Tongue (tissue), 2 donors: ENCODE measurements around the gene MRPL36. TPM values are rescaled to one million over a fixed set of nuclear protein-coding genes. Genes with fewer than 3 reads are reported as not detected.

Source experiments
- DNase-seq: peaks from one replicate; pipeline ENCODE4 v3.0.0-alpha.2; 2015
- total RNA-seq: library from RNA; depleted of rRNA; stranded (reverse); fragments of >200 nt; gene quantifications from one replicate; pipeline ENCODE4 v1.2.3, GENCODE V29; 2014

MRPL36 gene
- total RNA-seq, 1 donor from 2014 or later: 28.7 TPM

- no peak for DNase-seq
These were observed 17.8 kb downstream of the MRPL36 start for GRCh38 chr5:1781726-1782384.

DNA sequence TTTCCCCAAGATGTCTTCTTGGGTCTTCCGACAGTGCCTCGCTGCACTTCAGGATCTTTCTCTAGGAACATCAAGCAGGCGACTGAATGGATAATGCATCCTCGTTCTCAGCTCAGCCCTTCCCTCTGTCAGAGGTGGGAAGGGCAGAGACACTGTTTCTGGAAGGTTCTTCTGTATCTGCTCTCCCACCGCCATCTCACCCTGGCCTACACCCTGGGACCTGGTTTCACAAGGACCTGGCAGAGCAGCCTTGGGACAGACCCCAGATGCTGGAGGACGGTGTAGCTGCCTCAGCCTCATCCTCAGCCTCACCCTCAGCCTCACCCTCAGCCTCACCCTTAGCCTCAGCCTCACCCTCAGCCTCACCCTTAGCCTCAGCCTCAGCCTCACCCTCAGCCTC, 18.5 kb downstream of the MRPL36 start:
- DNase-seq: no peak

DNA sequence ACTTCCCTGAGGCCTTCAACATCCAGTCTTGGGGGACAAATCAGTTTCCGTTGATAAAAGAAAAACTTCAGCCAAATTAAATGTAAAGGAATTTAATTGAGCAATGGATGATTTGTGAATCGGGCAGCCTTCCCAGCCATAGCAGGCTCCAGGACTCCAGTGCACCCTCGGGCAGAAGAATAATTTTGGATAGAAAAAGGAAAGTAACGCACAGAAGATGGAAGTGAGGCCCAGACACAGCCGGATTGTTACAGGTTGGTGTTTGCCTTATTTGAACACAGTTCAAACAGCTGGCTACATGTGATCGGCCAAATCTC, 19.1 kb downstream of the MRPL36 start:
- no peak for DNase-seq

DNA sequence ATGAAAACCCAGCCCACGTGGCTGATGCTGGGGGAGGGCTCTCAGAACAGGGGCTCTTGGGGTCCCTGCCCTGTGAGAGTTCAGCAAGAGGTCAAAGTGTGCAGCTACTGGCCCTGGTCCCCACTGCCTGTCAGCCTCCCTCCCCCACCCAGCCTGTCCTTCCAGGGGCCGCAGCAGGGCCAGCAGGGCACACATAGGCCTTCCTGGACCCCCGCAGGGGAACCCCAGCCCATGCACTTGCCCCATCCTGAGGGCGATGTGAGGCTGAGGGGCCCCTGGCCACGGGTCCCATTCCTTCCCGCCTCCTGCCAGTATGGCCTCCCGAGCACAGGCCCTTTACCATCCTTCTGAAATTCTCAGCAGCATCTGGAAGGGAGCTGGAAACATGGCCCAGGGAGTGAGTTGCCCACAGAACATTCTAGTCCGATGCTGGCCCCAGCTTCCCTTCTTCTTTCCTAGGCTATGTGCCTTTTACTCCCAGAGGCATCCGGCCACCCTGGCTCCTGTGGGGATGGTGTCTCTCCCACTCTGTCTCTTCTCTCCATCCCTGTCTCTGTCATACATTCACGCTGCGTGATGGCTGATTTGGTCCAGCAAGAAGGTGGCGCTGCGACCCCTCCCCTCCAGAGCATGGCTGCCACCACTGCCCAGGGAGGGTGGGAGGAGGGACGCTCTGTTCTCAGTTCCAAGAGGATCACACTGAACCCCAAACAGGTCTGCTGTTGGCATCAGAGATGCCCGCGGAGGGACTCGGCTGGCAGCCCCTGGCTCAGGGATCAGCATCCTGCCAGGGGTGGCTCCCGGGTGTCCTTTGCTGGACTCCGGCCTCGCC, 19.6 kb downstream of the MRPL36 start:
- DNase-seq: no peak

DNA sequence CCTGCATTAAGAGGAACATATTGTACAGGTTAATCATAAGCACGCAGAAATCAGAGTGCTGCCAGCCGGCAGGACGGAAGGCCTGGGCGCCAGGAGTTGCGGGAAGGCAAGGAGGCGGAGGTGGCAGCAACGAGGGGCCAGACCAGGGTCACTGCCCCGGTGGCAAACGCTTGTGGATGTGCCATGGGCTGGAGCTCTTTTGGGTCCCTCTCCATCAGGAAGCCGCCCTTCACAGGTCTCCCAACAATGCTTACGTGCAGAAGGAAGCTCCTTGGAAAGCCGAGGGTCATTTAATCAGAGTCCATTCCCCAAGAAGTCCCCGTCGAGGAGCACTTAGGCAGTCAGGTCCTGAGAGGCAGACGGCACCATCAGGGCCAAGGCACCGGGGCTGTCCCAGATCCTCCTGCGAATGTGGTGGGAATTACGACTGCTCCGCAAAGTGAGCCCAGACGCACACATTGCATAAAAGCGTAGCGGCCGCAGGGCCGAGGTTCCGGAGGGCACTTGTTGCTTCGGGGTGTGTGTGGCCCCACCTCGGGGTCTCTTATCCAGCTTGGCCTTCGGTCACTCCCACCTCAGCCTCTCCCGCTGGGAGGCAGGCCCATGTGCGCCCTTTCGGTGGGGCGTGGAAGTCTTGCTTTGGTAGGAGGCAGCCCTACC, 20.5 kb downstream of the MRPL36 start:
- DNase-seq: no peak

GRCh38 chr5:1778138-1779020, 21.3 kb downstream of the MRPL36 start:
- no peak for DNase-seq

- no peak for DNase-seq
These were observed 22.1 kb downstream of the MRPL36 start for GRCh38 chr5:1777281-1778137.

- DNase-seq: no peak
These were observed 22.8 kb downstream of the MRPL36 start for GRCh38 chr5:1776831-1777230.

DNA sequence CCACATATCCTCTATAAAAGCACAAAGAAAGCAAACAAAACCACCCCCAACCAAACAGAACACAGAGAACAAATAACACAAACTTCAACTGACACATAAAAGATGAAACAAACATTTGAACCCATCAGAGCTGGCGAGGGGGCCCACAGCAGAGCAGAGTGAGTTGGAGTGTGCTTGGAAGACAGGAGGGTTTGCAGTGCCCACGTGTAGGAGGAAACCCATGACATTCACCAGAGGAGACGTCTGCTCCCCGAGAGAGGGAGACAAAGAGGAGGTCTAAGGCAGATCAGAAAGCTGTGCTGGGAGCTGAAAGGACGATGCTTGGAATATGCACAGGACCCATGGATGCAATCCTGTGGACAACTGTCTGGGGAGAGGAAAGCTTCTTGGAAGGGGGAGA, 27.0 kb downstream of the MRPL36 start:
- no peak for DNase-seq

- DNase-seq: no peak
These were observed 28.2 kb downstream of the MRPL36 start for GRCh38 chr5:1771149-1772065.

- DNase-seq: no peak
These were observed 29.2 kb downstream of the MRPL36 start for GRCh38 chr5:1770443-1770802.

DNA sequence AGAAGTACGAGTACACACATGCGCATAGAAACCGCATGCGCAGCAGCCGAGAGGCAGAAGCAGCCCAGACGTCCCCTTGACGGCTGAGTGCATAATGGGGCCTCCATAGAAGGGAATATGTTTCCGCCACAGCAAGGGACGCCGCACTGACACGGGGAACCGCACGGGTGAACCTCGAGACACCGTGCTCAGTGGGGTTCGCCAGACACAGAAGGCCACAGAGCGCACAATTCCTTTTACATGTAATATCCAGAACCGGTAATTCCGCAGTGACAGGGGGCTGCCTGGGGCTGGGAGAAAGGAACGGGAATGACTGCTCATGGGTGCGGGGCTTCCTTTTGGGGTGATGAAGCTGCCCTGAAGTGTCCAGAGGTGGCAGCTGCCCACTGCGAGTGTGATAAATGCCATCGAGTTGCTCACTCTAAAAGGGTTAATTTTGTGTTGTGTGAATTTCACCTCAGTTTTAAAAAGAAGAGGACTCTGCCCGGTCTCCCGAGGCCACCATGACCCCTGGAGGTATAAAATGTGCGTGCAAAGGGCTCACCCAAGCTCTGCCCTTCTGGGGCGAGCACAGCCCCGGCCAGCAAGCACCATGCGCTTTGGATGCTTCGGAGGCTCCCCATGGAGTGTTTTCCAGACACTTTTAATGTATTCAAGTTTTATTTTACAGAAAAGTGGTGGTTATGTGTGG, 29.7 kb downstream of the MRPL36 start:
- no peak for DNase-seq

DNA sequence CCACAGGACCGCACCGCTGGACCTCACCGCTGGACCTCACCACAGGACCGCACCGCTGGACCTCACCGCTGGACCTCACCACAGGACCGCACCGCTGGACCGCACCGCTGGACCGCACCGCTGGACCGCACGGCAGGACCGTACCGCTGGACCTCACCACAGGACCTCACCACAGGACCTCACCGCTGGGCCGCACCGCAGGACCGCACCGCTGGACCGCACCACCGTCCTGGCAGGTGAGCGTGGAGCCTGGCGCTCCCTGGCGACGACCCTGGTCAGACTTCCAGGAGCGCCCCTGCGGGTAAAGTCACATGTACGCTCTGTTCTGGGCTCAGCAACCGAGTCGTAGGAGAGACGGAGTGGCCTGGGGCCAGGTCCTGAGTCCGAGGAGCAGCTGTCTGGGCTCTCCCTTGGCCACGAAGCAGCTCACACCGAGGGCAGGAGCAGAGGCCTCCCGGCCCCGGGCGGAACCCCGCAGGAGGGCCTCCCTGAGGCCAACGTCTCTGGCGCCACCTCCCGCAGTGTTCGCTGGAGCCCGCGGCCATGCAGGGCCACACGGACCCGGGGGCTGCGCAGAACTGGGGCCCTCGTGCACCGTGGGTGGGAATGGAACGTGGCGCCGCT, 30.5 kb downstream of the MRPL36 start:
- no peak for DNase-seq

DNA sequence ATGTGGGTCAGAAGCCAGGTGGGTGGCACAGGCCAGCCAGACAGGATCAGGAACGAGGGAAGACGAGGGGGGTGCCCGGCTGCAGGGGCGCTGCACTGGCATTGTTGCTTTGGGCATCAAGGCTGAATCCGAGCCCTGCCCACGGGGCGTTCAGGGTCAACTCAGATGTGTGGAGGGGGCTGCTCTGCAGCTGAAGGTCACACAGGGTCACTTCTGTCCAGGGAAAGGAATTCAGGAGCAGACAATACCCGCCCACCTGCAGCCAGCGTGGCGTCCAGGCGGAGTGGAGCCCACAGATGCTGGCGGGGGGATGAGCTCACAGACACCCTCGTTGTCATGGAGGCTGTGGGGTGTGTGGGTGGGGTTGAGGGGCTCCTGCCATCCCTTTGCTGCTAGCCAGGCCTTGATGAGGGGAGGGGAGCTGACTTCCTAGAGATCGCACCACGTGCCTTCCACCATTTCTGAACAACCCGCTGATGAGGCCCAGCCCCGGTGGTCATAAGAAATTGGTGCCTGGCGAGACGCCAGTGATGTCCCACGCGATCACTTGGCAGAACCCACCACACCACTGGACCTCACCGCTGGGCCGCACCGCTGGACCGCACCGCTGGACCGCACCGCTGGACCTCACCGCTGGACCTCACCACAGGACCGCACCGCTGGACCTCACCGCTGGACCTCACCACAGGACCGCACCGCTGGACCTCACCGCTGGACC, 31.2 kb downstream of the MRPL36 start:
- DNase-seq: no peak

DNA sequence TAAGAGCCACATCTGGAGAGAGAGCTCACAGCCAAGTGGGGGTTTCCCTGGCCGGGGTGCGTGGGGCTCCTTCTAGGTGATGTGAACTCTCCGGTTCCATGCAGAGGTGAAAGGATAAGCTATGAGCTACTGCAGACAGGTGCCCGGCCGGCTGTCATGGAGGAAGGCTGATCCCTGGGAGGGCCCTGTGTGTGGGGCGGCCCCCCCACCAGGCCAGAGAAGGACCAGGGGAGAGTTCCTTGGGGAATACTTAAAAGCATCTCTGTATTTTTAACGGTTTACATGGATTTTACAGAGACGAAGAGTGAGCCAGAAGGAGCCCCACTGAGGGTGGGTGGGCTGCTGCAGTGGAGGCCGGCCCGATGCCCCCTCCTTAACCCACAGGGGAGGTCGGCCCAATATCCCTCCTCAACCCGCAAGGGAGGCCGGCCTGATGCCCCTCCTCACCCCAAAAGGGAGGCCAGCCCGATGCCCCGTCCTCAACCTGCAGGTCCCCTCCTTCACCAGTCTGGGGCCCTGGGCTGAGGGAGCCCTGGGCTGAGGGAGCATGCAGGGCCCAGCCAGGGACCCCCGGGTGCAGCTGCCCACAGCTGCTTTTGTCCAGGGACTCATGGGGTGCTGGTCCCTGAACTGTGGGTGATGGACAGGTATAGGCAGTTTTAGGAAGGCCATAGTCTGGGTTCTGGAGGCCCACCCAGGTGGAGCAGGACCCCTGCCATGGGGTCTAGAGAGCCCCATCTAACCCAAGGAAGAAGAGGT, 31.9 kb downstream of the MRPL36 start:
- no peak for DNase-seq

DNA sequence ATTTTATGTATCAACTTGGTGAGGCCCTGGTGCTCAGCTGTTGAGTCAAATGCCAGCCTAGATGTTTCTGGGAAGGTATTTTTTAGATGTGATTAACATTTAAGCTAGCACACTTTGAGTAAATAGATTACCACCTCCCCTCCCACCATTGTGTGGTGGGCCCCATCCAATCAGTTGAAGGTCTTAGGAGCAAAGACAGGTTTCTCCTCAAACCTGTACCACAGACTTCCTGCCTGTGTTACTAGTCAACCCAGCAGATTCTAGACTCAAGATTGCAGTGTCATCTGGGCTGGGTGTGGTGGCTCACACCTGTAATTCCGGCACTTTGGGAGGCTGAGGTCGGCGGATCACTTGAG, 33.8 kb downstream of the MRPL36 start:
- DNase-seq: no peak

DNA sequence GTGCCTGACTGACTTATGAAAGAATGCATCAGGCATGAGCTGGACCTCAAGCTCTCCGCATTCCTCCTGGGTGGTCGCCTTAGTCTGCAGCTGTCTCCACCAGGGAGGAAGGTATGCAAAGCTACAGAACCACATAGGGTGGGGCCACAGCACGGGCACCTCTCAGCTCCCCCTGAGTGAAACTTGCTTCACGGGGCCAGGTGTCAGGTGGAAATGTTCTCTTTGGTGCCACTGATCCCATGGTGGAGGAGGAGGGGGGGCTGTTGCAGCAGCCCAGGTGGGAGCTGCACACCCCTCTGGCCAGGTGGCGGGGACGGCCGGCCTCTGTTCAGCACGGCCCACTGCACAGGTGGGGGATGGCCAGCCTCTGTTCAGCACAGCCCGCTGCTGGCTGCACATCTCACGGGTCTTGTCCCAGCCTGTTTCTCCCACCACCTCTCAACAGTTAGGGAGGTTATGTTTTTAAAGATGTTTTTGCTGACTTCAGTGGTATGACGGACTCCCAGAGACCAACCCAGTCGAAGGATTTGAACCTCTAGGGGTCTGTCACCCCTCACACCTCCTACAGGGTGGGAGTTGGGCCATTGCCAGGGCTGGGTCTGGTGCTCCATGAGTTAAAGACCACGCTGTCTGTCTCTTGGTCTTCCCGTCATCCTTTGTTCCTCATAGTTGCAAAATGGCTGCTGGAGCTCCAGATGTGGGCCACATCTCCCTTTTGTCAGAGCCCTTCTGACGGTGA, 34.3 kb downstream of the MRPL36 start:
- DNase-seq: no peak
